Measurements from ENCODE around the gene ARAP1.

DNA sequence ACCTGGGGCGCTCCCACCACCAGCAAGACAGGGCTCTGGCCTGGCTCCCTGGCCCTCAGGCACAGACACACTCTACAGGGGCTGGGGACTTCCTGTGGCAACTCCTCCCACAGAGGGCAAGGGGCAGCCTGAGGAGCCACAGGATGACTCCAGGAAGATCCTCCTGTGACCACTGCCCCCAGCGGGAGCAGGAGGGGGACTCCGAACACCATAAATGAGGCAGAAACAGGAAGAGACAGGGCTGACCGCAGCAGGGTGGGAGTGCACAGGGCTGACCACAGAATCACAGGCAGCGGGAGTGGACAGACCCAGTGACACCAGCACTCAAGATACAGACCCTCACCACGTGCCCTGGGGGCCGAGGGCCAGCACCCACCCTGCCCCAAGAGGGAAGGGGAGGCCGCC, 10.8 kb downstream of the ARAP1 start:
- TF ChIP-seq YY1 (IDR thresholded peaks at IDR 0.05; ENCODE audit: insufficient read depth, insufficient read length) (no peak), ZNF274 (IDR thresholded peaks at IDR 0.05; ENCODE audit: low read depth, low read length) (no peak)
